Measurements from ENCODE around the gene FAAH. TPM values are rescaled to one million over a fixed set of nuclear protein-coding genes. Genes with fewer than 3 reads are reported as not detected.

FAAH gene
- total and polyA plus RNA-seq, 2 of the 4 experiments (the other 2 are of a cell fraction), result under 0.01 to 0.19 TPM

DNA sequence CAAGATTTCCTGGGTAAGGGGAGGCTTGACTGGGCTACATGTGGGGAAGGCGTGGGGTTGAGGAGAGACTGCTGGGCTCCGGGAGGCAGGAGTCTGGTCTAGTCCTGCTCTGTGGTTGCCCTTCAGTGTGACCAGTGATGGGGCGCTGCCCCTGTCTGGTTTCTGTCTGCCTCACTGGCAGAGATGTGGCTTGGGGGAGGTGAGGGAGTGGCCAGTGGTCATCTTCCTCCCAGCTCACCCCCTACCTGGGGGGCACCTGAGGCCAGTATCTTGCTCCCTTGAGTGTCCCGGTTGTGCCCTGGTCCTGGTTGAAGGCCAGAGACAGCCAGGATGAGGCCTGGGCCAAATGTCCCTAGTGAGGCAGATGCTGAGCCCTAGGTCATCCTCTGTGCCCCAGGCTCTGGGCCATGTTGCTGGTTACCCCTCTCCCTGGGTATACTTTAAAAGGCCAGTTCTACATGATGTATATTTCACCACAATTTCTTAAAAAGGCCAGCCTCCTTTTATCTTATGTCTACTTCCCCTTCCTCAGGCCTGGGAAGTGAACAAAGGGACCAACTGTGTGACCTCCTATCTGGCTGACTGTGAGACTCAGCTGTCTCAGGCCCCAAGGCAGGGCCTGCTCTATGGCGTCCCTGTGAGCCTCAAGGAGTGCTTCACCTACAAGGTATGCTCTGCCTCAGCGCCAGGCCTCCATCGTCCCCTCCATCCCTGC, 10.5 kb downstream of the FAAH start (continued):
- TF ChIP-seq MXI1 (IDR thresholded peaks at IDR 0.05; ENCODE audit: borderline replicate concordance, low read depth, low read length) (no peak), POLR2A (IDR thresholded peaks at IDR 0.05; ENCODE audit: low read depth, low read length) (no peak), MAZ (IDR thresholded peaks at IDR 0.05; ENCODE audit: borderline replicate concordance, low read depth, low read length) (no peak), RFX5 (IDR thresholded peaks at IDR 0.05; ENCODE audit: low read depth, low read length) (no peak), FOS (IDR thresholded peaks at IDR 0.05; ENCODE audit: low read depth, low read length) (no peak)

DNA sequence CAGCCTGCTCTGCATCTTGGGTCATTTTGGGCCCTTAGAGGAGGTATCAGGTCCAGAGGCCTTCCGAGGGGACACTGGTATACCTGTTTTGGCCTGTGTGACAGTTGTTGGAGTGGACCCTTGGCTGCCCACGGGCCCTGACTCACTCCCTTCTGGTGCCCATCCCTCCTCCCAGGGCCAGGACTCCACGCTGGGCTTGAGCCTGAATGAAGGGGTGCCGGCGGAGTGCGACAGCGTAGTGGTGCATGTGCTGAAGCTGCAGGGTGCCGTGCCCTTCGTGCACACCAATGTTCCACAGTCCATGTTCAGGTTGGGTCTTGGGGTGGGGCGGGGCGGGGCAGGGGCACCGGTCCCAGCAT, 11.1 kb downstream of the FAAH start:
- POLR2A ChIA-PET (ENCODE audit: unreplicated experiment), result no interaction called here
- H4K8ac ChIP-seq (ENCODE audit: low read depth in 2 of 2, low read length in 2 of 2), result no peak overlapping the region
- H3K9me1 ChIP-seq (ENCODE audit: insufficient read depth, low read length), result 0 out of 2 replicates have a peak, but pooled peaks cover 3% of the 10 kb centered on the region
- BruUV-seq (replicated peaks), result no TSS peak
- H2BK15ac ChIP-seq (ENCODE audit: low read depth, low read length), result no peak overlapping the region
- H2BK120ac ChIP-seq (ENCODE audit: low read depth, low read length), result no peak overlapping the region
- CTCF ChIA-PET, result no interaction called here
- no peaks in the 10 kb centered on the region; the same call in 1 of the 2 replicates for H3K4me1 ChIP-seq (ENCODE audit: control insufficient read depth, insufficient read depth, low read length)
- no peak overlapping the region for H3K4me2 ChIP-seq (ENCODE audit: low read depth, low read length)
- no peak overlapping the region for H4K91ac ChIP-seq (ENCODE audit: insufficient read depth, low read depth, low read length)
- in situ Hi-C loops (cut with MboI; ENCODE audit: low sequenced_read_pairs) (loop anchor here (5.0 to 25.0 kb wide), 2 partner anchors 122 to 307 kb away; partner anchors contain the start of gene EFCAB14), dilution Hi-C loops (cut with HindIII; ENCODE audit: low sequenced_read_pairs, unreplicated experiment) (no loop called here), intact Hi-C loops (cut with micrococcal nuclease) (loop anchor here (10.0 kb wide), 1 partner anchor 770 kb away; no protein-coding TSS in a partner anchor)
- H3K27ac ChIP-seq (ENCODE audit: insufficient read depth, low read length), result no peak overlapping the region
- H3K4me3 ChIP-seq (ENCODE audit: insufficient read depth, low read depth, low read length), result no peak overlapping the region
- H2BK5ac ChIP-seq (ENCODE audit: low read depth, low read length, poor library complexity, severe bottlenecking), result no peak overlapping the region
- H3K79me1 ChIP-seq (ENCODE audit: low read depth in 1 of 2, low read length in 2 of 2), result no peaks in the 10 kb centered on the region
- H3K23ac ChIP-seq (ENCODE audit: low read depth, low read length), result no peak overlapping the region
- H3K9ac ChIP-seq (ENCODE audit: low read depth, low read length), result no peak overlapping the region
- no peak overlapping the region for H4K5ac ChIP-seq (ENCODE audit: low read depth, low read length)
- no peaks in the 10 kb centered on the region for H3K9me3 ChIP-seq (ENCODE audit: control insufficient read depth, insufficient read depth, low read length)
- no peak overlapping the region for H3K4ac ChIP-seq (ENCODE audit: low read depth, low read length)
- H2BK20ac ChIP-seq (ENCODE audit: low read depth, low read length), result no peak overlapping the region
- no peak overlapping the region for H2AK9ac ChIP-seq (replicated peaks; ENCODE audit: low read depth, low read length, poor library complexity)
- no peak overlapping the region for H2AK5ac ChIP-seq (ENCODE audit: low read depth, low read length)
- ATAC-seq (ENCODE audit: low read depth) (no peak), DNase-seq (no peak)
- H4K20me1 ChIP-seq (ENCODE audit: insufficient read depth, low read length), result no peaks in the 10 kb centered on the region
- no peak overlapping the region for H3K18ac ChIP-seq (ENCODE audit: low read depth, low read length)
- H3K36me3 ChIP-seq (ENCODE audit: control insufficient read depth, insufficient read depth, low read length), result no peaks in the 10 kb centered on the region
- peaks cover 22% of the 10 kb centered on the region; the same call in 1 of the 2 replicates for H3K27me3 ChIP-seq (ENCODE audit: control insufficient read depth, insufficient read depth, low read length)
- no peak overlapping the region for H3K56ac ChIP-seq (ENCODE audit: extremely low read depth, insufficient read depth, low read length)
- peak overlapping the region; percentile 33 for H2AFZ ChIP-seq (replicated peaks; ENCODE audit: low read length, poor library complexity)
- WGBS, 2 experiments (ENCODE audit: extremely low coverage in 2 of 2, insufficient read length in 1 of 2), result 92% methylated on average over 4 of the region's 12 CpGs; no CpG with 5 or more reads in 1 of the 2 experiments
- H3K14ac ChIP-seq (replicated peaks; ENCODE audit: low read depth, low read length), result no peak overlapping the region
- TF ChIP-seq BHLHE40 (IDR thresholded peaks at IDR 0.05; ENCODE audit: low read depth, low read length), result no peak
- TF ChIP-seq, protein P1, sequence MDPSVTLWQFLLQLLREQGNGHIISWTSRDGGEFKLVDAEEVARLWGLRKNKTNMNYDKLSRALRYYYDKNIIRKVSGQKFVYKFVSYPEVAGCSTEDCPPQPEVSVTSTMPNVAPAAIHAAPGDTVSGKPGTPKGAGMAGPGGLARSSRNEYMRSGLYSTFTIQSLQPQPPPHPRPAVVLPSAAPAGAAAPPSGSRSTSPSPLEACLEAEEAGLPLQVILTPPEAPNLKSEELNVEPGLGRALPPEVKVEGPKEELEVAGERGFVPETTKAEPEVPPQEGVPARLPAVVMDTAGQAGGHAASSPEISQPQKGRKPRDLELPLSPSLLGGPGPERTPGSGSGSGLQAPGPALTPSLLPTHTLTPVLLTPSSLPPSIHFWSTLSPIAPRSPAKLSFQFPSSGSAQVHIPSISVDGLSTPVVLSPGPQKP (IDR thresholded peaks at IDR 0.05; ENCODE audit: borderline replicate concordance, low read depth, low read length), result no peak
- TF ChIP-seq POLR2A (IDR thresholded peaks at IDR 0.05; ENCODE audit: low read depth, low read length), result no peak
- TF ChIP-seq, protein P2, sequence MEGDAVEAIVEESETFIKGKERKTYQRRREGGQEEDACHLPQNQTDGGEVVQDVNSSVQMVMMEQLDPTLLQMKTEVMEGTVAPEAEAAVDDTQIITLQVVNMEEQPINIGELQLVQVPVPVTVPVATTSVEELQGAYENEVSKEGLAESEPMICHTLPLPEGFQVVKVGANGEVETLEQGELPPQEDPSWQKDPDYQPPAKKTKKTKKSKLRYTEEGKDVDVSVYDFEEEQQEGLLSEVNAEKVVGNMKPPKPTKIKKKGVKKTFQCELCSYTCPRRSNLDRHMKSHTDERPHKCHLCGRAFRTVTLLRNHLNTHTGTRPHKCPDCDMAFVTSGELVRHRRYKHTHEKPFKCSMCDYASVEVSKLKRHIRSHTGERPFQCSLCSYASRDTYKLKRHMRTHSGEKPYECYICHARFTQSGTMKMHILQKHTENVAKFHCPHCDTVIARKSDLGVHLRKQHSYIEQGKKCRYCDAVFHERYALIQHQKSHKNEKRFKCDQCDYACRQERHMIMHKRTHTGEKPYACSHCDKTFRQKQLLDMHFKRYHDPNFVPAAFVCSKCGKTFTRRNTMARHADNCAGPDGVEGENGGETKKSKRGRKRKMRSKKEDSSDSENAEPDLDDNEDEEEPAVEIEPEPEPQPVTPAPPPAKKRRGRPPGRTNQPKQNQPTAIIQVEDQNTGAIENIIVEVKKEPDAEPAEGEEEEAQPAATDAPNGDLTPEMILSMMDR (conservative IDR thresholded peaks at IDR 0.05; ENCODE audit: low read depth, low read length), result no peak
- TF ChIP-seq SMC3 (IDR thresholded peaks at IDR 0.05; ENCODE audit: low read depth, low read length), result no peak
- no peak for TF ChIP-seq CHD1 (IDR thresholded peaks at IDR 0.05; ENCODE audit: low read depth, low read length)
- TF ChIP-seq CEBPB (IDR thresholded peaks at IDR 0.05; ENCODE audit: low read depth, low read length), result no peak
- no peak for TF ChIP-seq MAFK (IDR thresholded peaks at IDR 0.05; ENCODE audit: low read depth, low read length)
- TF ChIP-seq, protein P3, sequence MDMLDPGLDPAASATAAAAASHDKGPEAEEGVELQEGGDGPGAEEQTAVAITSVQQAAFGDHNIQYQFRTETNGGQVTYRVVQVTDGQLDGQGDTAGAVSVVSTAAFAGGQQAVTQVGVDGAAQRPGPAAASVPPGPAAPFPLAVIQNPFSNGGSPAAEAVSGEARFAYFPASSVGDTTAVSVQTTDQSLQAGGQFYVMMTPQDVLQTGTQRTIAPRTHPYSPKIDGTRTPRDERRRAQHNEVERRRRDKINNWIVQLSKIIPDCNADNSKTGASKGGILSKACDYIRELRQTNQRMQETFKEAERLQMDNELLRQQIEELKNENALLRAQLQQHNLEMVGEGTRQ (IDR thresholded peaks at IDR 0.05; ENCODE audit: low read depth, low read length), result no peak
